GM18520 (cell line): ENCODE measurements around the gene TMED5.
"Not testable (repeated sequence)": the region's sequence is repeated elsewhere in the genome, so short reads cannot be mapped to it uniquely, and the experiment has no call there.

Source experiments
- ATAC-seq: cut with Tn5 transposase; IDR thresholded peaks from one replicate; pipeline ENCODE4 v1.9.1; 2021; ENCODE audit not compliant: unreplicated experiment

TMED5 gene

DNA sequence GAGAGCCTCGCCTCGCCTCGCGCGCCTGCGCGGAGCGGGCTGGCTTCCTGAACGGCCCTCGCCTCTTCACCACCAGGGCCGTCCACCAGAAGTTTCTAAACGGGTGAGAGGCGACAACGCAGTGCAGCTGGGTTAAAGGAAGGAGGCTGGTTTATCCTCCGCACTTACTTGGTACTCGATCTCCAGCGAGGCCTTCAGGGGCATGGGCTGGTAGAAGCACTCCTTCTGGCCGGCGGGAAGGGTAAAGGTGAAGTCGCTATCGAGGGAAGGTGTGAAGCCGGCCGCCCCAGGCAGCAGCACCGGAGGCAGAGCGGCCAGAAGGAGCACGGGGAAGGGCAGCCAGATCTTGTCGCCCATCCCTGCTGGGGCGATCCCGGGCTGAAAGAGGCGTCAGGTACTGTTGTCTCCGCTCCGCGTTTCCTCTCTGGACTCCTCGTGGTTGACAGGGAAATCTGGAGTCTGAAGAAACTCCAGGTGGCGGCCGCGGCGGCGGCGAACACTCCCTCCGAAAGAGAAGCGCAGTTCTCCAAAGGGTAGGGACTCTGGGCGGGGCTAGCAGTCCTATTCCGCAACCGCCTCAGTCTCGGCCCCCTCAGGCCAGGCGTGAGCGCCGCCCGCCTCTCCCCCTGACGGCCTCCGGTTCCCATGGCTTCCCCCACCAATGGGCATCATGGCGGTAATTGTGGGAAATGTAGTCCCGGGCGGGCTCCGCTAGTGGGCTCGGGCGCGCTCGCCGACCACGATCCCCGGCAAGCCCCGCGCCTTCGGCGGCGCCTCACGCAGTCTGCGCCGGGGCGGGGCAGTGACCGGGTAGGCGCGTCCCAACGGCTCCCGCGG lies at the start of gene TMED5:
TMED5 (minus strand) TSS at position 528 of the 837 bp plus-strand sequence; CDS start at position 357, 171 bp downstream.
- ATAC-seq = peak; percentile 84

DNA sequence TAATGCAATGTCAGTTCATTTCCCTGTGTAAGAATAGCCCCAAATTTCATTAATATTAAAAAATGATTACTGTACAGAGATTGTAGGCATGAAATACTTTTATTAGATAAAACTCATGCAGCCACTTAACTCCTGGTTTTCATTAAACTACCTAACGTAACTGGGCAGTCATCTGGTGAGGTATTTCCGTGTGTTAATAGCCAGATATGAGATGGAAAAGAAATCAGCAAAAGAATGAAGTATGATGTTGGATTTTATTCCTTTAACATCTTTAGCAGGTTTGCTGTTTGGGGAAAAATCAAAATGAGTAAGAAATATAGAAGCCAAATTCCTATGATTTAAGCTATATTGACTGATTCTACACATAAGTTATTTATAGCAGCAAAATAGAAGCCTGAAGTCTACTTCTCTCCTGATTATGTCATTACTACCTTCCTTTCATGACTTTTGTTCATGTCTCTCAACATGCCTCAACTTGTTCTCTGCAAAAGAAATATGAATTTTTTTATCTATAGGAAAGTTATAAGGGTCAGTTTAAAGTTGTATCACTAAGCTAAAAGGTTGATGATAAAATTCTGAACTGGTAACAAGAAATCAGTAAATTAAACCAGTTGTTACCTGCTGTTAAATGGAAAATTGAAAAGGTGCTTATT lies 42.9 kb upstream of the TMED5 start:
- ATAC-seq = no peak

DNA sequence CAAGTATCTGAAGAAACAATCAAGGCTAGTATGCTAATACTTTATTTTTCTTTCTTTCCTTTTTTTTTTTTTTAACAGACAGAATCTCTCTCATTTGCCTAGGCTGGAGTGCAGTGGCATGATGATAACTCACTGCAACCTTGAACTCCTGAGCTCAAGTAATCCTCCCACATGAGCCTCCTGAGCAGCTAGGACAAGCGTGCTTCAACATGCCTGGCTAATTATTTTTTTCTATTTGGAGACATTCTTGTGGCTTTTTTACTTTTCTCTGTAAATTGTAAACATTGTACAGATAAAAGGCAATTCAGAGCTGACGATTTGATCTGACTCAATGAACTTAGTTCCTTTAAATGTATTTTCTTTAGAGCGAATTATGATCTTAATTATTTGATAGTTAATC lies 41.7 kb upstream of the TMED5 start:
- no peak for ATAC-seq

DNA sequence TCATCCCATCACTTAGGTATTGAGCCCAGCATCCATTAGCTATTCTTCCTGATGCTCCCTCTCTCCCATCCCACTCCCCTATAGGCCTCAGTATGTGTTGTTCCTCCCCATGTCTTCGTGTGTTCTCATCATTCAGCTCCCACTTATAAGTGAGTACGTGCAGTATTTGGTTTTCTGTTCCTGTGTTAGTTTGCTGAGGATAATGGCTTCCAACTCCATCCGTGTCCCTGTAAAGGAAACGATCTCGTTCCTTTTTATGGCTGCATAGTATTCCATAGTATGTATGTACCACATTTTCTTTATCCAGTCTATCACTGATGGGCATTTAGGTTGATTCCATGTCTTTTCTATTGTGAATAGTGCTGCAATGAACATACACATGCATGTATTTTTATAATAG lies 40.5 kb upstream of the TMED5 start:
- ATAC-seq = not testable (repeated sequence)

DNA sequence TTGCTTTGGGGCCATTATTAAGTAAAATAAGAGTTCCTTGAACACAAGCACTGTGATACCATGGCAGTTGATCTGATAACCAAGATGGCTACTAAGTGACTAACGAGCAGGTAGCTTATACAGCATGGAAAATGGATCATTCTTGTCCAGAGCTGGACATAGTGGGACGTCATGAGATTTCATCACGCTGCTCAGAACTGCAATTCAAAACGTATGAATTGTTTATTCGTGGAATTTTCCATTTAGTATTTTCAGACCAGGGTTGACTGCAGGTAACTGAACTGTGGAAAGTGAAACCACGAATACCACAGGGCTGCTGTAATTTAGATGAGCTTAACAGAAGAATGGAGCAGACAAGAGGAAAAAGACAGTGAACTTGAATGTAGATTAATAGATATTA lies 39.2 kb upstream of the TMED5 start:
- ATAC-seq = no peak

DNA sequence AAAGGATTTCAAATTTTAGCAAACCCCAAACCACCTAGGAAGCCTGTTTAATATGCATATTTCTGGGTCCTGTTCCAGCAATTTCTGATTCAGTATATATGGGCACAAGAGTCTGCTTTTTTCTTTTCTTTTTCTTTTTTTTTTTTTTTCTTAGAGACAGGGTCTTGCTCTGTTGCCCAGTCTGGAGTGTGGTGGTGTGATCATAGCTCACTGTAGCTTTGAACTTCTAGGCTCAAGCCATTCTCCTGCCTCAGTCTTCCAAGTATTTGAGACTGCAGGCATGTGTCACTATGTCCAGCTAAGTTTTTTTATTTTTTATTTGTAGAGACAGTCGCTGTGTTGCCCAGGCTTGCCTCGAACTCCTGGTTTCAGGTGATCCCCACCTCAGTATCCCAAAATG lies 35.1 kb upstream of the TMED5 start:
- ATAC-seq = no peak

DNA sequence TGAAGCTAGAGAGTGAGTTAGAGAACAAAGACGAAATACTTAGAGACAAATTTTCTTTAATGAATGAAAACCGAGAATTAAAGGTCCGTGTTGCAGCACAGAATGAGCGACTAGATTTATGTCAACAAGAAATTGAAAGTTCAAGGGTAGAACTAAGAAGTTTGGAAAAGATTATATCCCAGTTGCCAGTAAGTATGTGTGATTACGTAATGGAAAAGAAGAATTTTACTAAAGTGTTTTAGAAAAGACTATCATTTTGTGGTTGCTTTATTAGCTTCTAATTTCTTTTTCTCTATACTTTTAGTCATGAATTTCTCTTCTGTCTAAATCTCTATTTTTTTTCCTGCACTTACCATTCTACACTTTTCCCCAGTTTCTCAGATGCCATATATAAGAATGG lies 27.0 kb upstream of the TMED5 start:
- no peak for ATAC-seq

DNA sequence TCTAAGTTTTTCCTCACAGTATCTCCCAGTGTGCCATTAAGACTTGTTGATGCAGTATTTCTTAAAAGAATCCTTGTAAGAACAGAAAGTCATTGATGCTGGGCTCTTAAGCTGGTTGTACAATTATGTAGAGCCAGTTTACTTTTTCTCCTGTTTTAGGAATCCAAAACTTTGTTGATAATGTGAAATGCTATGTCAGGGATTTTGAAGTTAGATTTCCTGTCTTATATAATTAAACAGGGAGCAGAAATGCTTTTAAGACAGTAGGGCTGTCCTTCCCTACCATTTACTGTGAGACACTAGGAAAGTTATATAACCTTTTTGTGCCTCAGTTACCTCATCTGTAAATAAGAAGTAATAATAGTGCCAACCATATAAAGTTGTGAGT lies 26.3 kb upstream of the TMED5 start:
- no peak for ATAC-seq

DNA sequence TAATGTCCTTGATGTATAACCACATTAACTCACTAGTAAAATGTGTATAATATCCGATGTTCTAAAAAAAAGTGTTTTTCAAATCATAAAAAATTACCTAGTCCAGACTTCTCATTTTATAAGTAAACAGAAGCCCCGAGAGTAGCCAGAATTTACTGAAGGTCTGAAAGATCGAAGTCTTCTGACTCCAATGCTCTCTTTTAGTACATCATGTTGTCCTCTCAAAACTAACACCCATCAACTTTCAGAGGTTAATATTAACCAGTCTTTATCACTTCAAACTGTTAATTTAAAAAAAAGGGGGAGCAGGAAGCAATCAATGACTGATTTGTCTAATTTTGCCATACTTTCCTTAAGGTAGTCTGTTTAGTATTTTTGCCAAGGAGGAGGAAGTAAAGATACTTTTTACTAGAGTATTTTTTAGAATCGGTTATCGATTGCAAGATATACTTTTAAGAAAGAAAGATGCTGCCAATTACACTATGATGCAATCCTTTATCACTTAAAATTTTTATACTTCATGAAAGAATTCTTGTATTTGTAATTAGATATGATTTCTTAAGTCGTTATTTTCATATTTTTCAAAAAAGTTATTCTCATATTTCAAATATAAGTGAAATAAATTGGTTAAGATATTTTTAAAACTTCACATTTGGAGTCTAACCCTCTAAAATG lies 25.8 kb upstream of the TMED5 start:
- ATAC-seq = no peak

DNA sequence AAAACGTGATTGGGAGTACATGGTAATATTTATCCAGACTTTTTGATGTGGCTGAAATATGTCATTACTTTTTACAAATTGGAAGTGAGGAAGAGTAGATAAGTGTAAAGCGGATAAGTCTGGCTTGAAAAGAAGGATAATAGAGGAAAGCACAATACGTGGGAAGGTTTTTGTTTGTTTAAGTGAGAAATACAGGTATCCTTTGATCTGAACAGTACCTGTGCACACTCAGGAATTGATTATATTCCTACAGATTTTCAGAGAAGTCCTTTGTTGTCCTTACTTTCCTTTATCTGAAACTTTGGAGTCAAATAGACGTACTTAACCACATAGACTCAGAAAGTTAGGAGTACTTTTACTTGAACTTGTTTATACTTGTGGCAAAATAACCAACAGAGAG lies 20.5 kb upstream of the TMED5 start:
- ATAC-seq = no peak

DNA sequence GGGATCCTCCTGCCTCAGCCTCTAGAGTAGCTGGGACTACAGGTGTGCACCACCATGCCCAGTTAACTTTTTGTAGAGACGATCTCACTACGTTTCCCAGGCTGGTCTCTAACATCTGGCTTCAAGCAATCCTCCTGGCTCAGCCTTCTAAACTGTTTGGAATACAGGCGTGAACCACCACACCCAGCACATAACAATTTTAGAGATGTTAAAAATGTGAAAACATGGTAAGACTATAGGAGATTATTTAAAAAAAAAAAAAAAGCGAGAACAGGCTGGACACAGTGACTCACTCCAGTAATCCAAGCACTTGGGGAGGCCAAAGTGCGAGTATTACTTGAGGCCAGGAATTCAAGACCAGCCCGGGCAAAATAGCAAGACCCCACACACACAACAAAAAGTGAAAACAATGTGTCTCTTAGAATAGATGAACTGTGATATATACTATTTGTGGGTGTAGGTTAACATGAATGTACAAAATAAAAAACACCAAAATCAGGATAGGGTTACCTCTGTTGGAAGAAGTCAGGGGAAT lies 19.9 kb upstream of the TMED5 start:
- no peak for ATAC-seq

DNA sequence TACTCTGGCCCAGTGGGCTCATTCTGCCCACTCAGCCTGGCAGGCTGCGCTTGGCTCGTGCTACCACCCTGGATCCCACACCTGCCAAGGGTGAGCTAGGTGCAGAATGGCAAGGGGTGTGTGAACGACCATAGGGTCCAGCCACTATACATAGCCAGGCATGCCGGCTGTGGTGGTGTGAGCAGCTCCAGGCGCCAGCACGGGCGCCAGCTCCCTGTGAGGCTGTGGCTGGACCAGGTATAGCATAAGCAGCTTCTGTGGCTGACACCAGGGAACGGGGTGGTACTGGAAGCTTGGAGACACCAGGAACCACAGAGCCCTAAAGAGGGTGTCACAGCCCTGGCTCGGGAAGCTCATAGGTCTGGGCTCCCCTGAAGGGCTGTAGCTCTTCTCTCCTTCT lies 18.9 kb upstream of the TMED5 start:
- no peak for ATAC-seq

DNA sequence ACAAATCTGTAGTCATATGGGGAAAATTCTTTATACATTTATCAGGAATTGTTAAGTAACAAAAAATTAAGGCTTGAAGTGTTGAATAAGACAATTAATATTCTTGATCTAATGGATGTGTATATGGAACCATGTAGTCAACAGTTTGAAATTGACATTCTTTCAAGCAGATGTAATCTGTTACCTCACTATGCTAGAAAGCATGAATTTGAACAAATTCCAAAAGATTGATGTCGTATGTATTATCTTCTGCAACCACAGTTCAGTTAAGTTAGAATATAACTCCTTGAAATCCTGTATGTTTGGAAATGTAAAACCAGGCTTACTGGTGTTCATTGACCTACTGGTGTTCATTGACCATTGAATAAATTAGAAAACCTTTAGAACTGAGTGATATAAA lies 16.4 kb upstream of the TMED5 start:
- no peak for ATAC-seq

DNA sequence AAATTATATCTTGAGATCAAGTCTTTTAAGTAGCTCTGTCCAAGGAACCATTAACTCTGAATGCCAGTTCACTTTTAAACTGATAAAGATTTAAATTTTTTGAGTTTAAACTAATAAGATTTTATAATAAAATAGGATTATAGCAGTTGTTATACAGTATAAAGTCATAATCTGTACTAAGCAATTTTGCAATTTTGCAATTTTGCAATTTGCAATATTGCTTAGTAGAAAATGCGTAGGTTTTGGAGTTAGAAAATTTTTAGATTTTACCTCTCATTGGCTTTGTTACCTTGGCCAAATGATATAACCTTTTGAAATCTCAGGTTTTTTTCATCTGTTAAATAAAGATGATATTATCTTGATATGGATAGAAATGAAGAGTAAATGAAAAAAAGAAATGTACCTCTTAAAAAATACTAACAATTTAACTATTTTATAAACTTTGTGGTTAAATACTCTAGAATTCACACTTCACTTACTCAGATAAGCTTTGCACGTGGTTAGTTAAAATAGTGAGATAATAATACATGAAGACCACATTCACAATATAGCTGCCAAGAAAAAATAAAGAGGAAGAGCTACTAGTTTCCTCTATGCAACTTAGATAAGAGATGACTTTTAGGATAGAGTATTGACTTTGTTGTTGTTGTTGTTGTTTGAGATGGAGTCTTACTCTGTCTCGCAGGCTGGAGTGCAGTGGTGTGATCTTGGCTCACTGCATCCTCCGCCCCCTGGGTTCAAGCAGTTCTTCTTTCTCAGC lies 14.2 kb upstream of the TMED5 start:
- no peak for ATAC-seq

DNA sequence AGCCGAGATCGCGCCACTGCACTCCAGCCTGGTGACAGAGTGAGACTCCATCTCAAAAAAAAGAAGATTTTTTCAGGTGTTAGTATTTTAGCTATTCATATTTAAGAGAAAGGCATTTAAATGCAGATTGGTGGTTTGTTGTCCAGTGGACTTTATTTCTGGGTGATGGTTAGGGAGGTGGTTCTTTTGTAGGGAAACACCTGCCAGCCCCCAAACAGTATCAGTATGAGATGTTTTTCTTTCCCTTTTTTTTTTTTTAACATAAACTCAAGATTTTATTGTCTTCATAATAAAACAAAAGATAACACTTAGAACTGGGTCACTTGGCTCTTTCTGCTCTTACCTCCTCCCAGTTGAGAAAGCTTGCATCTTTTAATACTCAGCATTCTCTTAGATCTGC lies 10.2 kb upstream of the TMED5 start:
- no peak for ATAC-seq

DNA sequence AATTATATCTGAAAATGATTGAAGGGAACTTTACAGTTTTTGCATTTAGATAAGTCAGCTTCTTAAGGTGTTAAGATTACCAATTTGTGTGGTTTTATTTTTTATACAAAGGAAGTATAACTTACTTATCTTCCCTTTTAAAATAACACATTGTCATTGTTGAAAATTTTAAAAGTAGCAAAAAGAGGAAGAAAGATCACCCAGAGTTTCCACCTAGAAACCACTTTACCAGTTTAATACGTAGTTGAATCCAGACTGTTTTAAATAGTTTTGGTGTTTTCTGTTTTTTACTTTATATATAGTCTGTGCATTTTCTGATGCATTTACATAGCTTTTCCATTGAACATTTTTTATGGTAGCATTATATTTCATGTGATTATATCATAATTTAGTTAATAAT lies 6.5 kb upstream of the TMED5 start:
- no peak for ATAC-seq

DNA sequence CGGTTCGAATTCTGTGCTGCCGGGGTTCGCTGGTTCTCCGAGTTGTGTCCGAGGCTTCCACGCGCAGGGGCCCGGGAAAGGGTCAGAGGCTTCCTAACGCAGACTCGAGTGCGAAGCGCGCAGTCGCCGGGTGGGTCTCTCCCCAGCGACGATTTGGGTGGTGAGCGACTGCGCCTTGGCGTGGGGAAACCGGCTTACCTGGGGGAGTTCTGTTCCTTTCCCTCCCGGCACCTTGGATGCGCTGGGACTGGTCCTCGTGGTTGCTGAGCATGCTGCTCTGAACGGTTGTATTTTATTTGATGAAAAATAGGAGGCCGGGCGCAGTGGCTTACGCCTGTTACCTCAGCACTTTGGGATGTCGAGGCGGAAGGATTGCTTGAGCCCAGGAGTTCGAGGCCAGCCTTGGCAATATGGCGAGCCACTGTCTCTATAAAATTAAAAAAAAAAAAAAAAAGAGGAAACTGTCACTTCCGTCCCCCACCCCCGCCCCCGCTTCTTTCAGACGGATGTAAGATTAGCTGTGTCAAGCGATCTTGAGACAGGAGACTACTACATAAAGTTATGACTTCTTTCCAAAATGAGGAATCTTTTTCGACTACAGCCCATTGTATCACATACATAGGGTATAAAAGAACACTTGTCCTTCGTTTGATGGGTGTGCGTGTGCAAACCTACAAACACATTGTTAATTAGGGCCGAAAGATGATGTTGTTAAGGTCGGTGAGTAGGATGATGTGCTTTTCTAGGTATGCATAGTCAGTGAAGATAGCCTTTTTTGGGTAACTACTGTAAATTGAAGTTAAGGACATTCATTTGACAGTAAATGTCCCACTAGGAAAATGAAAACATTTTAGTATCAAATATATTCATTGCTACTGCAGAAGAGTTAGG lies 755 bp upstream of the TMED5 start, which contains the start of gene CCDC18:
CCDC18 (plus strand) TSS at position 2 of the 891 bp plus-strand sequence. CDS start 2,638 bp downstream, outside the sequence.
- ATAC-seq = no peak

DNA sequence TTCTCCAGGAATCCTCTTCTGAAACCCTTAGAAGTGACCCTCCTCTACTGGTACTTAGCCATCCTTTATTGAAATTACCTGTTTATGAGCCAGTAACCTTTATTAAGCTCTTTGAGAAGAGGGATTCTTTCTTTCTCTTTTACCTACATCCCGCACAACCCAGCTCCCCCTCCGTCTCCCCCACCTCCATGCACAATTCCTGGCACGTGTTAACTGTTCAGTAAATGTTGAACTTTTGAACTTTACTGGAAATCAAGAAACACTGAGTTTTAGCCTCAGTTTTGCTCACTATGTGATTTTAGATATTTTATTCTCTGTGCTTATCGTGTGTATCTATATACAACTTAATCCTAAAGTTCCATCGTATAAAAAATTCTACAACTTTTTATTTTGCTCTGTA lies 1.8 kb downstream of the TMED5 start:
- no peak for ATAC-seq

DNA sequence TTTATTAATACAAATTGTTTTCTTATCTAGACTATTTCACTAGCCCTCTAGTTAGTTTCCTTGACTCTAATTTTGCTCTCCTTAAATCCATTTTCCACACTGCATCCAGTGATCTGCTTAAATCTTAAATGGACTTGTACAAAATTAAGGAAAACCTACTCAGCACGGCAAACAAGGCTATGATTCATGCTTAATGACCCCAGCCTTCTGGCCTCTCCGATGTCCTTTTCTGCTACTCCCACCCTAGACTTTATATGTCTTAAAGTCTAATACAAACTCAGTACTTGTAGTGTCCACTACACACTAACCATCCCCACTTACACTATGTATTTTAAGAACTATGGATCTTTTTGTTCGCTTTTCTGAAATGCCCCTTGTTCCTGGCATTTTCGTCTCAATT lies 2.2 kb downstream of the TMED5 start:
- ATAC-seq = no peak

DNA sequence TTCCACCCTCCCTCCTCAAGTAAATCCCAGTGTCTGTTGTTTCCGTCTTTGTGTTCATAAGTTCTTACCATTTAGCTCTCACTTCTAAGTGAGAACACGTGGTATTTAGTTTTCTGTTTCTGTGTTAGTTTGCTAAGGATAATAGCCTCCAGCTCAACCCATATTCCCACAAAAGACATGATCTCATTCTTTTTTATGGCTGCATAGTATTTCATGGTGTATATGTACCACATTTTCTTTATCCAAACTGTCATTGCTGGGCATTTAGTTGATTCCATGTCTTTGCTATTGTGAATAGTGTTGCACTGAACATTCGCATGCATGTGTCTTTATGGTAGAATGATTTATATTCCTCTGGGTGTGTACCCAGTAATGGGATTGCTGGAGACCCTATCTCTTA lies 5.6 kb downstream of the TMED5 start:
- ATAC-seq = not testable (repeated sequence)
